H9 (cell line): ENCODE measurements around the gene OPRD1. TPM values are rescaled to one million over a fixed set of nuclear protein-coding genes. Genes with fewer than 3 reads are reported as not detected.

Source experiments
- DNase-seq: peaks from one replicate; pipeline ENCODE4 v3.0.0-alpha.2; 2017
- H2AFZ ChIP-seq: one replicate; pipeline ENCODE4 v1.6.1; 2013; ENCODE audit warnings: mild to moderate bottlenecking, low read length, control low read depth, moderate library complexity
- H2AK5ac ChIP-seq: 2 replicates; pipeline ENCODE4 v1.6.1; 2013; ENCODE audit warnings: low read length, control low read depth, mixed read lengths; ENCODE audit not compliant: insufficient read length
- H2BK120ac ChIP-seq: one replicate; pipeline ENCODE4 v1.6.1; 2013; ENCODE audit warnings: low read depth, mild to moderate bottlenecking, low read length, control low read depth, inconsistent platforms; ENCODE audit not compliant: poor library complexity, severe bottlenecking
- H2BK12ac ChIP-seq: 2 replicates; pipeline ENCODE4 v1.6.1; 2013; ENCODE audit warnings: low read length, control low read depth, mixed read lengths, low read depth; ENCODE audit not compliant: insufficient read length
- H2BK15ac ChIP-seq: 2 replicates; pipeline ENCODE4 v1.6.1; 2013; ENCODE audit warnings: low read depth, low read length, control low read depth
- H2BK20ac ChIP-seq: one replicate; pipeline ENCODE4 v1.6.1; 2013; ENCODE audit warnings: low read depth, mild to moderate bottlenecking, low read length, control low read depth, inconsistent platforms; ENCODE audit not compliant: poor library complexity, severe bottlenecking
- H2BK5ac ChIP-seq: 2 replicates; pipeline ENCODE4 v1.6.1; 2013; ENCODE audit warnings: low read length, control low read depth, mixed read lengths; ENCODE audit not compliant: insufficient read length
- H3K14ac ChIP-seq: 2 replicates; pipeline ENCODE4 v1.6.1; 2013; ENCODE audit warnings: low read length, control low read depth; ENCODE audit not compliant: insufficient read depth
- H3K18ac ChIP-seq: 2 replicates; pipeline ENCODE4 v1.6.1; 2013; ENCODE audit warnings: low read depth, mild to moderate bottlenecking, mixed read lengths, low read length, control low read depth; ENCODE audit not compliant: insufficient read length
- H3K23ac ChIP-seq: 2 replicates; pipeline ENCODE4 v1.6.1; 2013; ENCODE audit warnings: low read length, control low read depth, mixed read lengths, low read depth; ENCODE audit not compliant: insufficient read length
- H3K23me2 ChIP-seq: 2 replicates; pipeline ENCODE4 v1.6.1; 2013; ENCODE audit warnings: low read depth, mild to moderate bottlenecking, mixed read lengths, low read length, control low read depth; ENCODE audit not compliant: insufficient read length, poor library complexity, severe bottlenecking
- H3K27ac ChIP-seq: 2 replicates; pipeline ENCODE4 v1.5.1; 2013; ENCODE audit warnings: low read length, control low read depth, mixed read lengths, low read depth; ENCODE audit not compliant: insufficient read length
- H3K27me3 ChIP-seq: 2 replicates; pipeline ENCODE4 v1.6.1; 2013; ENCODE audit warnings: low read length, control low read depth, inconsistent platforms; ENCODE audit not compliant: insufficient read depth
- H3K4ac ChIP-seq: 2 replicates; pipeline ENCODE4 v1.6.1; 2013; ENCODE audit warnings: low read depth, mild to moderate bottlenecking, control low read depth, inconsistent platforms, low read length, moderate library complexity
- H3K4me1 ChIP-seq: 2 replicates; pipeline ENCODE4 v1.6.1; 2013; ENCODE audit warnings: low read length, control low read depth, inconsistent platforms; ENCODE audit not compliant: insufficient read depth
- H3K4me2 ChIP-seq: 2 replicates; pipeline ENCODE4 v1.6.1; 2013; ENCODE audit warnings: low read length, control low read depth, mixed read lengths; ENCODE audit not compliant: insufficient read length, insufficient read depth
- H3K56ac ChIP-seq: 2 replicates; pipeline ENCODE4 v1.6.1; 2013; ENCODE audit warnings: low read depth, mild to moderate bottlenecking, mixed read lengths, low read length, control low read depth; ENCODE audit not compliant: insufficient read length
- H3K79me1 ChIP-seq: 2 replicates; pipeline ENCODE4 v1.6.1; 2013; ENCODE audit warnings: low read depth, mild to moderate bottlenecking, moderate library complexity, low read length, control low read depth, inconsistent platforms; ENCODE audit not compliant: insufficient read depth, poor library complexity, severe bottlenecking
- H3K79me2 ChIP-seq: 2 replicates; pipeline ENCODE4 v1.6.1; 2013; ENCODE audit warnings: low read length, control low read depth, inconsistent platforms; ENCODE audit not compliant: insufficient read depth
- H3K9ac ChIP-seq: 2 replicates; pipeline ENCODE4 v1.6.1; 2013; ENCODE audit warnings: low read length, control low read depth, mixed read lengths; ENCODE audit not compliant: insufficient read length; ENCODE audit errors: extremely low read depth
- H3K9me3 ChIP-seq: one replicate; pipeline ENCODE4 v1.6.1; 2013; ENCODE audit warnings: low read depth, low read length, inconsistent platforms; ENCODE audit not compliant: control insufficient read depth
- H3T11ph ChIP-seq: one replicate; pipeline ENCODE4 v1.6.1; 2013; ENCODE audit warnings: mild to moderate bottlenecking, low read length, control low read depth, inconsistent platforms
- H4K20me1 ChIP-seq: one replicate; pipeline ENCODE4 v1.6.1; 2013; ENCODE audit not compliant: control insufficient read depth, insufficient read length, insufficient read depth
- H4K5ac ChIP-seq: 2 replicates; pipeline ENCODE4 v1.6.1; 2013; ENCODE audit warnings: low read depth, mild to moderate bottlenecking, mixed read lengths, low read length, control low read depth; ENCODE audit not compliant: insufficient read length
- H4K8ac ChIP-seq: replicated peaks from 2 replicates; pipeline ENCODE4 v1.6.1; 2013; ENCODE audit warnings: low read length, control low read depth, mixed read lengths, low read depth; ENCODE audit not compliant: insufficient read length
- H4K91ac ChIP-seq: 2 replicates; pipeline ENCODE4 v1.6.1; 2013; ENCODE audit warnings: low read depth, mild to moderate bottlenecking, moderate library complexity, mixed read lengths, low read length, control low read depth; ENCODE audit not compliant: insufficient read length
- H3K27ac Mint-ChIP-seq, 3 experiments: 2 replicates in 2 of 3; 3 replicates in 1 of 3; pipeline ENCODE4 v1.8.0; 2020 to 2021; ENCODE audit warnings: mixed read lengths in 3 of 3, mild to moderate bottlenecking in 1 of 3, moderate library complexity in 1 of 3
- H3K27me3 Mint-ChIP-seq: 2 replicates; pipeline ENCODE4 v1.8.0; 2021; ENCODE audit warnings: low read depth, mild to moderate bottlenecking, moderate library complexity, mixed read lengths
- H3K36me3 Mint-ChIP-seq, 3 experiments: 2 replicates in 2 of 3; 3 replicates in 1 of 3; pipeline ENCODE4 v1.8.0; 2020 to 2021; ENCODE audit warnings: low read depth in 3 of 3, mixed read lengths in 3 of 3; ENCODE audit not compliant: insufficient read depth in 1 of 3
- H3K4me1 Mint-ChIP-seq, 2 experiments: 2 replicates each; pipeline ENCODE4 v1.8.0; 2020; ENCODE audit warnings: mixed read lengths in 2 of 2
- H3K4me3 Mint-ChIP-seq, 2 experiments: 2 replicates in 1 of 2; 3 replicates in 1 of 2; pipeline ENCODE4 v1.8.0; 2020 to 2021; ENCODE audit warnings: mild to moderate bottlenecking in 2 of 2, mixed read lengths in 2 of 2, moderate library complexity in 1 of 2
- H3K9me3 Mint-ChIP-seq, 2 experiments: 2 replicates in 1 of 2; 3 replicates in 1 of 2; pipeline ENCODE4 v1.8.0; 2020; ENCODE audit warnings: mild to moderate bottlenecking in 2 of 2, mixed read lengths in 2 of 2, moderate library complexity in 1 of 2
- CTCF ChIP-seq: fragments of 200-600 bp; sonication (generic); conservative IDR thresholded peaks from 3 replicates; pipeline ENCODE4 v1.8.0; 2021; ENCODE audit warnings: antibody characterized with exemption, mild to moderate bottlenecking
- WGBS: extraction: QIAGEN DNeasy Blood & Tissue Kit; methylation state at CpG from one replicate; pipeline ENCODE4 v1.1.7; 2013; ENCODE audit warnings: missing lambda C conversion rate, low lambda C conversion rate, mixed read lengths; ENCODE audit not compliant: insufficient read length; ENCODE audit errors: extremely low coverage; 5-methylcytosine and 5-hydroxymethylcytosine counted together
- total RNA-seq: library from RNA; stranded (reverse); gene quantifications from 2 replicates; pipeline ENCODE4 v1.2.1, GENCODE V29; 2021

OPRD1 gene
- total RNA-seq, 1 experiment from 2014 or later, result 1.8 TPM

- DNase-seq, result no peak
- no peak overlapping the region for H2AK5ac ChIP-seq
- no peak overlapping the region for H2AFZ ChIP-seq
- H3K79me1 ChIP-seq, result no peaks in the 10 kb centered on the region
- no peak overlapping the region for H3K4ac ChIP-seq
- Mint-ChIP-seq H3K27me3 (no peaks in the 10 kb centered on the region), H3K27ac (no peak overlapping the region), H3K9me3 (peaks cover 0 to 3% of the 10 kb centered on the region in 2 experiments; a peak in 1 of 5 replicates), H3K4me1 (peaks cover 4 to 8% of the 10 kb centered on the region in 2 experiments; a peak in 3 of 4 replicates), H3K36me3 (no peaks in the 10 kb centered on the region; a peak in 1 of 7 replicates), H3K4me3 (no peak overlapping the region)
- H2BK5ac ChIP-seq, result no peak overlapping the region
- H3K79me2 ChIP-seq, result no peaks in the 10 kb centered on the region
- no peak overlapping the region for H2BK15ac ChIP-seq
- H4K8ac ChIP-seq, result no peak overlapping the region
- H3K23ac ChIP-seq, result no peak overlapping the region
- H2BK12ac ChIP-seq, result no peak overlapping the region
- H2BK120ac ChIP-seq, result no peak overlapping the region
- no CpG with 5 or more reads among the region's 4 CpGs for WGBS
- no peak overlapping the region for H3K27ac ChIP-seq
- no peak for TF ChIP-seq CTCF
- no peaks in the 10 kb centered on the region for H3K27me3 ChIP-seq
- no peak overlapping the region for H3T11ph ChIP-seq
- H3K9me3 ChIP-seq, result no peaks in the 10 kb centered on the region
- no peak overlapping the region for H3K18ac ChIP-seq
- H3K56ac ChIP-seq, result no peak overlapping the region
- no peaks in the 10 kb centered on the region for H4K20me1 ChIP-seq
- H3K4me2 ChIP-seq, result no peak overlapping the region
- H4K5ac ChIP-seq, result no peak overlapping the region
- no peak overlapping the region for H3K9ac ChIP-seq
- H3K14ac ChIP-seq, result no peak overlapping the region
- no peaks in the 10 kb centered on the region for H3K4me1 ChIP-seq
- no peak overlapping the region for H2BK20ac ChIP-seq
- H4K91ac ChIP-seq, result no peak overlapping the region
- H3K23me2 ChIP-seq, result no peaks in the 10 kb centered on the region
Measured at GRCh38 chr1:28832966-28833365, 21.0 kb downstream of the OPRD1 start.
